Measurements from ENCODE around the gene OTOA. TPM values are rescaled to one million over a fixed set of nuclear protein-coding genes. Genes with fewer than 3 reads are reported as not detected.

OTOA gene
- total and polyA plus RNA-seq, 4 donors: 0.21 to 0.32 TPM; not detected in 2

GRCh38 chr16:21653571-21653970, 10.2 kb upstream of the OTOA start:
- no peak overlapping the region for H3K27ac ChIP-seq (ENCODE audit: low read depth in 1 of 2, low read length in 2 of 2)
- no peak for DNase-seq
- H3K36me3 ChIP-seq (ENCODE audit: control insufficient read depth in 1 of 2, insufficient read depth in 2 of 2, low read length in 1 of 2): no peaks in the 10 kb centered on the region
- intact Hi-C loops (cut with DNase I): loop anchor here in 1 of 2 donors (10.0 kb wide), 1 partner anchor 51 kb away; no protein-coding TSS in a partner anchor
- no peak overlapping the region for H3K4me3 ChIP-seq (ENCODE audit: low read length in 2 of 2)
- H3K4me1 ChIP-seq (ENCODE audit: control insufficient read depth in 1 of 2, insufficient read depth in 2 of 2, low read length in 2 of 2): no peaks in the 10 kb centered on the region
- ATAC-seq (ENCODE audit: low FRiP score): no peak
- 85 to 86% methylated on average over 5 of the region's 5 CpGs for WGBS, 2 donors
- H3K27me3 ChIP-seq (ENCODE audit: control insufficient read depth in 1 of 2, insufficient read depth in 2 of 2, low read length in 1 of 2): no peaks in the 10 kb centered on the region
- H3K9me3 ChIP-seq (ENCODE audit: control insufficient read depth, low read length): no peaks in the 10 kb centered on the region

GRCh38 chr16:21654466-21654865, 9.3 kb upstream of the OTOA start:
- no peaks in the 10 kb centered on the region for H3K36me3 ChIP-seq (ENCODE audit: control insufficient read depth in 1 of 2, insufficient read depth in 2 of 2, low read length in 1 of 2)
- intact Hi-C loops (cut with DNase I): loop anchor here in 1 of 2 donors (10.0 kb wide), 1 partner anchor 50 kb away; no protein-coding TSS in a partner anchor
- no peak overlapping the region for H3K27ac ChIP-seq (ENCODE audit: low read depth in 1 of 2, low read length in 2 of 2)
- no peaks in the 10 kb centered on the region for H3K4me1 ChIP-seq (ENCODE audit: control insufficient read depth in 1 of 2, insufficient read depth in 2 of 2, low read length in 2 of 2)
- no peak for ATAC-seq (ENCODE audit: low FRiP score)
- H3K9me3 ChIP-seq (ENCODE audit: control insufficient read depth, low read length): no peaks in the 10 kb centered on the region
- WGBS, 2 donors: 77 to 78% methylated on average over 1 of the region's 1 CpG
- H3K4me3 ChIP-seq (ENCODE audit: low read length in 2 of 2): no peak overlapping the region
- H3K27me3 ChIP-seq (ENCODE audit: control insufficient read depth in 1 of 2, insufficient read depth in 2 of 2, low read length in 1 of 2): no peaks in the 10 kb centered on the region
- DNase-seq: no peak

DNA sequence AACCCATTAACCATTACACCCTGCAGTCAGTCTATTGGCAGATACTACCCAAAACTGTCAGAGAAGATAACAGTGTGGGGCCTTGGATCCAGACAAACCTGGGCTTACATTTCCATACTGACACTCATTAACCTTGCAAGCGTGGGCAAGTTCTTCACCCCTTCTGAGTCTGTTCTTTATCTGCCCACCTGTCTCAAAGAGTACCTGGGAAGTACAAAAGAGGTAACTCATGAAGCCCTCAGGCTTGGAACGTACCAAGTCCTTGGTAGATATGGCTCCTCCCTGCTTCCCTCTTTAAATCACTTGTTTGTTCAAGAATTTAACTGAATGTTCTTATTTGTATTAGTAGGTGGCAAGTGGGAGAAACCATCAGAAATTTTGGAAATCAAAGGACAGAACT, 8.9 kb upstream of the OTOA start:
- no peaks in the 10 kb centered on the region for H3K4me1 ChIP-seq (ENCODE audit: control insufficient read depth in 1 of 2, insufficient read depth in 2 of 2, low read length in 2 of 2)
- H3K27ac ChIP-seq (ENCODE audit: low read depth in 1 of 2, low read length in 2 of 2): no peak overlapping the region
- no peaks in the 10 kb centered on the region for H3K36me3 ChIP-seq (ENCODE audit: control insufficient read depth in 1 of 2, insufficient read depth in 2 of 2, low read length in 1 of 2)
- intact Hi-C loops (cut with DNase I): loop anchor here (5.0 to 10.0 kb wide), 2 partner anchors 50 to 52 kb away; no protein-coding TSS in a partner anchor
- H3K9me3 ChIP-seq (ENCODE audit: control insufficient read depth, low read length): no peaks in the 10 kb centered on the region
- H3K27me3 ChIP-seq (ENCODE audit: control insufficient read depth in 1 of 2, insufficient read depth in 2 of 2, low read length in 1 of 2): no peaks in the 10 kb centered on the region
- DNase-seq (no peak), ATAC-seq (ENCODE audit: low FRiP score) (no peak)
- H3K4me3 ChIP-seq (ENCODE audit: low read length in 2 of 2): no peak overlapping the region
- 62 to 74% methylated on average over 2 of the region's 2 CpGs for WGBS, 2 donors

GRCh38 chr16:21656795-21657768, 6.7 kb upstream of the OTOA start:
- Histone ChIP-seq H3K4me3 (ENCODE audit: low read length in 2 of 2) (no peak overlapping the region), H3K9me3 (ENCODE audit: control insufficient read depth, low read length) (no peaks in the 10 kb centered on the region), H3K4me1 (ENCODE audit: control insufficient read depth in 1 of 2, insufficient read depth in 2 of 2, low read length in 2 of 2) (no peaks in the 10 kb centered on the region), H3K36me3 (ENCODE audit: control insufficient read depth in 1 of 2, insufficient read depth in 2 of 2, low read length in 1 of 2) (no peaks in the 10 kb centered on the region), H3K27ac (ENCODE audit: low read depth in 1 of 2, low read length in 2 of 2) (no peak overlapping the region), H3K27me3 (ENCODE audit: control insufficient read depth in 1 of 2, insufficient read depth in 2 of 2, low read length in 1 of 2) (no peaks in the 10 kb centered on the region)
- WGBS, 2 donors: 4 to 7% methylated on average over 4 of the region's 4 CpGs
- intact Hi-C loops (cut with DNase I): loop anchor here (5.0 to 10.0 kb wide), 2 partner anchors 48 to 50 kb away; no protein-coding TSS in a partner anchor
- no peak for ATAC-seq (ENCODE audit: low FRiP score)
- no peak for DNase-seq

GRCh38 chr16:21659124-21659523, 4.6 kb upstream of the OTOA start:
- Histone ChIP-seq H3K9me3 (ENCODE audit: control insufficient read depth, low read length) (no peaks in the 10 kb centered on the region), H3K4me1 (ENCODE audit: control insufficient read depth in 1 of 2, insufficient read depth in 2 of 2, low read length in 2 of 2) (no peaks in the 10 kb centered on the region), H3K36me3 (ENCODE audit: control insufficient read depth in 1 of 2, insufficient read depth in 2 of 2, low read length in 1 of 2) (no peaks in the 10 kb centered on the region), H3K27ac (ENCODE audit: low read depth in 1 of 2, low read length in 2 of 2) (no peak overlapping the region), H3K4me3 (ENCODE audit: low read length in 2 of 2) (no peak overlapping the region), H3K27me3 (ENCODE audit: control insufficient read depth in 1 of 2, insufficient read depth in 2 of 2, low read length in 1 of 2) (no peaks in the 10 kb centered on the region)
- 88 to 90% methylated on average over 4 of the region's 4 CpGs for WGBS, 2 donors
- intact Hi-C loops (cut with DNase I): loop anchor here (5.0 to 10.0 kb wide), 2 partner anchors 46 to 48 kb away; no protein-coding TSS in a partner anchor
- ATAC-seq (ENCODE audit: low FRiP score) (no peak), DNase-seq (no peak)

GRCh38 chr16:21664801-21665492, 1.2 kb downstream of the OTOA start:
- Histone ChIP-seq H3K4me1 (ENCODE audit: control insufficient read depth in 1 of 2, insufficient read depth in 2 of 2, low read length in 2 of 2) (no peaks in the 10 kb centered on the region), H3K27ac (ENCODE audit: low read depth in 1 of 2, low read length in 2 of 2) (no peak overlapping the region), H3K27me3 (ENCODE audit: control insufficient read depth in 1 of 2, insufficient read depth in 2 of 2, low read length in 1 of 2) (no peaks in the 10 kb centered on the region), H3K36me3 (ENCODE audit: control insufficient read depth in 1 of 2, insufficient read depth in 2 of 2, low read length in 1 of 2) (no peaks in the 10 kb centered on the region), H3K4me3 (ENCODE audit: low read length in 2 of 2) (no peak overlapping the region), H3K9me3 (ENCODE audit: control insufficient read depth, low read length) (no peaks in the 10 kb centered on the region)
- WGBS, 2 donors: 92 to 93% methylated on average over 10 of the region's 10 CpGs
- intact Hi-C loops (cut with DNase I): no loop called here
- DNase-seq (no peak), ATAC-seq (ENCODE audit: low FRiP score) (no peak)

DNA sequence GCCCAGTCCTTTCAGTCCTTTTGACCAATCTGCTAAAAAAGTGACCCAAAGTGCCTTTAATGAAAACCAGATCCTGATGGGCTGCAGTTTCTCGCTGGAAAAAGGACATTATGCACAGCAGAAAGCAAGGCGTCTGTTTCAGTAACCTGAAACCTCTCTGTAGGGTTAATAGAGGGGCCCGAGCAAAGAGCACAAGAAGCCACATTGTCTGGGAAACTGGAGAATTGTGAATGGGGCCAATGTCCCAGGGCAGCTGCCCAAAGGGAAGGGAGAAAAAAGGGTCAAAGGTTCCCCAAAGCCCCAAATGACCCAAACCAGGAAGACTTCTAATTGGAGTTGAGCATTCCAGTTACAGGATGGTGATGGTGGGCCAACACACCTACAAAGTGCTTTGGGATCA, 3.0 kb downstream of the OTOA start:
- intact Hi-C loops (cut with DNase I): no loop called here
- no peak for DNase-seq
- Histone ChIP-seq H3K4me1 (ENCODE audit: control insufficient read depth in 1 of 2, insufficient read depth in 2 of 2, low read length in 2 of 2) (no peaks in the 10 kb centered on the region), H3K36me3 (ENCODE audit: control insufficient read depth in 1 of 2, insufficient read depth in 2 of 2, low read length in 1 of 2) (no peaks in the 10 kb centered on the region), H3K4me3 (ENCODE audit: low read length in 2 of 2) (no peak overlapping the region), H3K27ac (ENCODE audit: low read depth in 1 of 2, low read length in 2 of 2) (no peak overlapping the region), H3K27me3 (ENCODE audit: control insufficient read depth in 1 of 2, insufficient read depth in 2 of 2, low read length in 1 of 2) (no peaks in the 10 kb centered on the region), H3K9me3 (ENCODE audit: control insufficient read depth, low read length) (no peaks in the 10 kb centered on the region)
- 12 to 19% methylated on average over 3 of the region's 3 CpGs for WGBS, 2 donors
- no peak for ATAC-seq (ENCODE audit: low FRiP score)

GRCh38 chr16:21667575-21667974, 3.8 kb downstream of the OTOA start:
- no peak for ATAC-seq (ENCODE audit: low FRiP score)
- no peaks in the 10 kb centered on the region for H3K4me1 ChIP-seq (ENCODE audit: control insufficient read depth in 1 of 2, insufficient read depth in 2 of 2, low read length in 2 of 2)
- H3K4me3 ChIP-seq (ENCODE audit: low read length in 2 of 2): no peak overlapping the region
- no peaks in the 10 kb centered on the region for H3K9me3 ChIP-seq (ENCODE audit: control insufficient read depth, low read length)
- intact Hi-C loops (cut with DNase I): no loop called here
- no peak for DNase-seq
- 65 to 70% methylated on average over 3 of the region's 3 CpGs for WGBS, 2 donors
- no peaks in the 10 kb centered on the region for H3K36me3 ChIP-seq (ENCODE audit: control insufficient read depth in 1 of 2, insufficient read depth in 2 of 2, low read length in 1 of 2)
- no peaks in the 10 kb centered on the region for H3K27me3 ChIP-seq (ENCODE audit: control insufficient read depth in 1 of 2, insufficient read depth in 2 of 2, low read length in 1 of 2)
- no peak overlapping the region for H3K27ac ChIP-seq (ENCODE audit: low read depth in 1 of 2, low read length in 2 of 2)

Data from aorta (tissue), 5 donors.